Mononuclear cell (primary cell): ENCODE measurements around the gene ATPAF2. TPM values are rescaled to one million over a fixed set of nuclear protein-coding genes. Genes with fewer than 3 reads are reported as not detected.
"Not testable (repeated sequence)": the region's sequence is repeated elsewhere in the genome, so short reads cannot be mapped to it uniquely, and the experiment has no call there.

Source experiments
- H3K27me3 ChIP-seq: 2 replicates; pipeline ENCODE4 v1.6.0; 2011; ENCODE audit warnings: low read length, control low read depth; ENCODE audit not compliant: insufficient read depth
- H3K4me1 ChIP-seq: 2 replicates; pipeline ENCODE4 v1.5.1; 2011; ENCODE audit warnings: mild to moderate bottlenecking, low read length, control low read depth; ENCODE audit not compliant: insufficient read depth
- H3K4me3 ChIP-seq: 2 replicates; pipeline ENCODE4 v1.5.1; 2011; ENCODE audit warnings: mild to moderate bottlenecking, low read length, moderate library complexity
- H3K9me3 ChIP-seq: 2 replicates; pipeline ENCODE4 v1.5.1; 2011; ENCODE audit warnings: low read depth, mild to moderate bottlenecking, control low read depth, low read length
- total RNA-seq: library from RNA; depleted of rRNA; stranded (reverse); fragments of >200 nt; gene quantifications from one replicate; pipeline ENCODE4 v1.2.3, GENCODE V29; 2012

The ATPAF2 gene
- total RNA-seq, 1 donor: 19.9 TPM

DNA sequence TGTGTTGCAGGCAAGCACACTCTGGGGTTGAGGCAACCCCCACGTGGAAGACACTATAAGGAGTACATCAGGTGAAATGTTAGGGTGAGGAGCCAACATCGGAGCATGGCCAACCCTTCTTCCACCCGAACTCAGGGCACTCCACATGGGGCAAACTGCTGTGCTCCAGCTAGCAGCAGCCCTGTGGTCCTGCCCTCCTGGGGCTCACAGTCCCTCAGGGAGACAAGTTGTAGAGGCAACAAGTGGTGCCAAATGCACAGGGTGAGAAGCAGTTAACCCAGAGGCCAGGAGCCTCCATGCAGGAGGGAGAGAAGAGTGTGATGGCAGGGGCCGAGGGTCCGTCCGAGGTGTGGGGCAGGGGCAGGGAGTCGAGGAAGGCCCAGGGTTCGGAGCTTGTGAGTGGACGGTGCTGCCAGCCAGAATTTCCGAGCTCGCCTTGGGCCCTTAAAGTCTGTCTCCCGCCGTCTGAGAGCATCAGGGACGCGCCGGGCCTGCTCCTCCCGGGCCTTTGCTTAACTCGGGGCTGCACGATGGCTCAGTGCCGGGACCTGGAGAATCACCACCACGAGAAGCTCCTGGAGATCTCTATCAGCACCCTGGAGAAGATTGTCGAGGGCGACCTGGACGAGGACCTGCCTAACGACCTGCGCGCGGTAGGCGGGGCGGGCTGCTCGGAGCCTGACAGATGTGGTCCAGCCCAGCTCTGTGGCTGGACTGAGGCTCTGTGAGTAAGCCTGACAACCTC lies 32.3 kb downstream of the ATPAF2 start:
- no peaks in the 10 kb centered on the region for H3K4me1 ChIP-seq
- H3K27me3 ChIP-seq: no peaks in the 10 kb centered on the region
- H3K9me3 ChIP-seq: no peaks in the 10 kb centered on the region
- no peak overlapping the region for H3K4me3 ChIP-seq

DNA sequence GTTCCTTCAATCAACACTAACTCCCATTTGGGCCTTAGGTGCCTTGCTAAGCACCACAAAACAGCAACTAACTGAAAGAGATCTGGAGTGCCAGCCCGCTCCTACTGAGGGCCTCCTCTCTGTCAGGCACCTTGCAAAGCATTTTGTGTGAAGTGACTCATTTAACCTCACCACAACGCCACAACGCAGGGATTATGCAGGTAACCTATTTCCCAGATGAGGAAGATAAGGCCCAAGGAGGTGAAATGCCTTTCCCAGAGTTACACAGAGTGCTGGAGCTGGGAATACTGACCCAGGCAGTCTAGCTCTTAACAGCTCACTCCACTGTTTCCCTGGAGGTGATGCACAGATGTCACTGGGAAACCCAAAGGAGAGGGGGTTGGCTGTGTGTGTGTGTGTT lies 33.5 kb downstream of the ATPAF2 start:
- H3K27me3 ChIP-seq: no peaks in the 10 kb centered on the region
- H3K4me1 ChIP-seq: no peaks in the 10 kb centered on the region
- no peaks in the 10 kb centered on the region for H3K9me3 ChIP-seq
- no peak overlapping the region for H3K4me3 ChIP-seq

DNA sequence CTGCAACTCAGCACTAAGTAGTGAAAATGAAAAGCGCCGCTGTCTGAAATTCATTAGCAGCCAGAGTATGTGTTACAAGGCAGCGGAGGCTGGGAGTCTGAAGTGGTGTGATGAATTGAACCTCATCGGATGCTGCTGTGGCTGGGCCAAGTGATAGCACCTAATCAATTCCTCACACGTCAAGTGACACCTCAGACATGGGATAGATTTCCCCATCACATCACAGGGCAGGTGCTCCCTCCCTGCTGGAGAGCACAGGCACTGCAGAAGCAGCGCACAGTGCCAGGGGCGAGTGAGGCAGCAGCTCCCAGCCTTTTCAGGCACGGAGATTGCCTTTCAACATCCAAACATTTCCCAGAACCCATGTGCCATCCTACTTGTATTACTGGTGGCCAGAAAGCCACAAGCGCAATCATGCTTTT lies 34.1 kb downstream of the ATPAF2 start:
- Histone ChIP-seq H3K27me3 (no peaks in the 10 kb centered on the region), H3K9me3 (no peaks in the 10 kb centered on the region), H3K4me3 (no peak overlapping the region), H3K4me1 (no peaks in the 10 kb centered on the region)

DNA sequence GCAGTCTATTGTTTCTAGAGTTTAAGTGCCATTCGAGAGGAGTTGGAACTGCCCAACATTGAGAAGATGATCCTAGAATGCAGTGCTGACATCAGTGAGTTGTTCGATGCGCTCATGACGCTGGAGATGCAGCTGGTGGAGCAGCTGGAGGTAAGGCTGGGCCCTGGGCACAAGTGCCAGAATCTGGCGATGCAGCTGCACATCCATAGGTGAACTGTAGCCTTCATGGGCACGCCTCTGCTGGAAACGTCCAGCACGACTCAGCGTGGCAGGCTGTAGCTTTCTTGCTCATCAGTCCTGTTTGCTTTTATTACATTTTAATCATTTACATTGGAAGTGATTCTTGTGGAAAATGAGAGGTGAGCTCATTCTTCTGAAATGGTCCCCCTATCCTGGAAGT lies 34.6 kb downstream of the ATPAF2 start:
- H3K4me3 ChIP-seq: no peak overlapping the region

DNA sequence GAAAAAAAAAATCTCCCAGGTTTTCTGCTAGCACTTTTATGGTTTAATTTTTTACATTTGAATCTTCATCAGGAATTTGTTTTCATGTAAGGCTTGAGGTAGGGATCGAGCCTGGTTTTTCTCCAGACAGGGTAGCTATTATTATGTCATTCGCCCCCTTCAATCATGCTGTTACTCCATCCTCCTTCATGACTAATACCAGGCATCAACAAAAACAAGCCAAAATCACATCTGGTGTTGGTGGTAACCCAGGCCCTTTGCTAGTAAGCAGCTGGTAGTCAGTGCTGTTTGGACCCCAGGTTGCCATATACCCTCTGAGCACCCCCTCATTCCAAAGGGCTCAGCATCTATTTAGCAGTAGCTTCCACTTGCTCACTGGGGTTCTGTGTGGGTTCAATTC lies 36.8 kb downstream of the ATPAF2 start:
- H3K4me1 ChIP-seq: no peaks in the 10 kb centered on the region
- no peak overlapping the region for H3K4me3 ChIP-seq
- H3K9me3 ChIP-seq: no peaks in the 10 kb centered on the region
- H3K27me3 ChIP-seq: no peaks in the 10 kb centered on the region

More for the DNA sequence above, 34.6 kb downstream of the ATPAF2 start:
- H3K9me3 ChIP-seq: no peaks in the 10 kb centered on the region
- H3K4me1 ChIP-seq: no peaks in the 10 kb centered on the region
- H3K27me3 ChIP-seq: no peaks in the 10 kb centered on the region

DNA sequence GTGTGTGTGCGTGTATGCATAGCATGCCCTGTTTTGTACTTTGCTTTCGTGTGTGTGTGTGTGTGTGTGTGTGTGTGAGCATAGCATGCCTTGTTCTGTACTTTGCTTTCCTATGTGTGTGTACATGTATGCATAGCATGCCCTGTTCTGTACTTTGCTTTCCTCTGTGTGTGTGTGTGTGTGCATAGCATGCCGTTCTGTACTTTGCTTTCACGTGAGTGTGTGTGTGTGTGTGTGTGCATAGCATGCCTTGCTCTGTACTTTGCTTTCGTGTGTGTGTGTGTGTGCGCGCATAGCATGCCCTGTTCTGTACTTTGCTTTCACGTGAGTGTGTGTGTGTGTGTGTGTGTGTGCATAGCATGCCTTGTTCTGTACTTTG lies 38.9 kb downstream of the ATPAF2 start:
- no peaks in the 10 kb centered on the region for H3K27me3 ChIP-seq
- H3K9me3 ChIP-seq: no peaks in the 10 kb centered on the region
- no peak overlapping the region for H3K4me3 ChIP-seq
- no peaks in the 10 kb centered on the region for H3K4me1 ChIP-seq

DNA sequence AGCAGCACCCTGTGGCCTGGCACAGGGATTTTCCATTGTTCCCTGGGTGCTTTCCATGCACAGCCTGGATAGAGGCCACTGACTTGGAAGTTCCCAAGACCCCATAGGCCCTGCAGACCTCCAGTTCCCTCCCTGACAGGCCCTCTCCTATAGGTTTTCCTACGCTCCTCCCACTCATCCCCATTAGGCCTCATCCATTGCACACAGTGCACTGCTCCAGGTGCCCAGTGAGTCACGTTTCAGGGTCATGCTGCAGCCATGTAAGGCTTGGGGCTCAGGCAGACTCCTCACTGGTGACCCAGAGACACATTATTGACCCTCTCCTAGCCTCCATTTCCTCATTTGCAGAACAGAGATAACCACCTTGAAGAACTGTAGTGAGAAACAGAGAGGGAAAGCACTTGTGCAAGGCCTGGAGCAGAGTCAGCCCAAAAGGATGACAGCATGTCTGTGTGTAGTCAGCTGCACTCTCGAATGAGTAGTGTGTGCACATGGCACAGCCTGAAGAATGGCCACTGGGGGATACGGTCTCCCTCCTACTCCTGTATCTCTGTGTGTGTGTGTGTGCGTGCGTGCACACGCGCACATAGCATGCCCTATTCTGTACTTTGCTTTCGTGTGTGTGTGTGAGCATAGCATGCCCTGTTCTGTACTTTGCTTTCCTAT lies 39.5 kb downstream of the ATPAF2 start:
- no peaks in the 10 kb centered on the region for H3K27me3 ChIP-seq
- H3K9me3 ChIP-seq: no peaks in the 10 kb centered on the region
- H3K4me3 ChIP-seq: no peak overlapping the region
- no peaks in the 10 kb centered on the region for H3K4me1 ChIP-seq

DNA sequence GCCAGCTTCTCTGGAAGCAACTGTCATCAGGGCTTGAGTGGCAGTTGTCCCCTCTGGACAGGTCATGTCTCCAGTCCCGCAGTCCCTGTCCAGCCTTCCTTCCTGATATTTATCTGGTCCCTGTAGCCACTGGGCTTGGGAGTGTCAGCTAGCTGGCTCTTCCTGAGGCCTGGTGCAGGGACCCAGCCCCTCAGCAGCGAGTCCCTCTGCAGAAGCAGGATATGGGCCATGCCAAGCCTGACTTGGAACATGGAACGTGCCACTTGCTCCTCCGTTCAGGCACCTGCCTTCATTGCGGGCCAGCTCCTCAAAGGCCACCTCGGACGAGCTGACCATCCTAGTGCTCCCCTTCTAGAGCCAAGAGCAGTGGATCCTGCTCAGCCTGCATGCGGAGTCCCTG lies 40.0 kb downstream of the ATPAF2 start:
- Histone ChIP-seq H3K4me3 (no peak overlapping the region), H3K27me3 (no peaks in the 10 kb centered on the region), H3K4me1 (no peaks in the 10 kb centered on the region), H3K9me3 (no peaks in the 10 kb centered on the region)

DNA sequence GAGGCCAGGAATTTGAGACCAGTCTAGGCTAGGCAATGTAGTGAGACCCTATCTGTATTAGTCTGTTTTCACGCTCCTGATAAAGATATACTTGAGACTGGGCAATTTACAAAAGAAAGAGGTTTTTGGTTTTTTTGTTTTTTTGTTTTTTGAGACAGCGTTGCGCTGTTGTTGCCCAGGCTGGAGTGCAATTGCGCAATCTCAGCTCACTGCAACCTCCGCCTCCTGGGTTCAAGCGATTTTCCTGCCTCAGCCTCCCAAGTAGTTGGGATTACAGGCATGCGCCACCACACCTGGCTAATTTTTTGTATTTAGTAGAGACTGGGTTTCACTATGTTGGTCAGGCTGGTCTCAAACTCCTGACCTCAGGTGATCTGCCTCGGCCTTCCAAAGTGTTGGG lies 43.1 kb downstream of the ATPAF2 start:
- H3K27me3 ChIP-seq, H3K4me1 ChIP-seq, H3K9me3 ChIP-seq, H3K4me3 ChIP-seq: not testable (repeated sequence)

DNA sequence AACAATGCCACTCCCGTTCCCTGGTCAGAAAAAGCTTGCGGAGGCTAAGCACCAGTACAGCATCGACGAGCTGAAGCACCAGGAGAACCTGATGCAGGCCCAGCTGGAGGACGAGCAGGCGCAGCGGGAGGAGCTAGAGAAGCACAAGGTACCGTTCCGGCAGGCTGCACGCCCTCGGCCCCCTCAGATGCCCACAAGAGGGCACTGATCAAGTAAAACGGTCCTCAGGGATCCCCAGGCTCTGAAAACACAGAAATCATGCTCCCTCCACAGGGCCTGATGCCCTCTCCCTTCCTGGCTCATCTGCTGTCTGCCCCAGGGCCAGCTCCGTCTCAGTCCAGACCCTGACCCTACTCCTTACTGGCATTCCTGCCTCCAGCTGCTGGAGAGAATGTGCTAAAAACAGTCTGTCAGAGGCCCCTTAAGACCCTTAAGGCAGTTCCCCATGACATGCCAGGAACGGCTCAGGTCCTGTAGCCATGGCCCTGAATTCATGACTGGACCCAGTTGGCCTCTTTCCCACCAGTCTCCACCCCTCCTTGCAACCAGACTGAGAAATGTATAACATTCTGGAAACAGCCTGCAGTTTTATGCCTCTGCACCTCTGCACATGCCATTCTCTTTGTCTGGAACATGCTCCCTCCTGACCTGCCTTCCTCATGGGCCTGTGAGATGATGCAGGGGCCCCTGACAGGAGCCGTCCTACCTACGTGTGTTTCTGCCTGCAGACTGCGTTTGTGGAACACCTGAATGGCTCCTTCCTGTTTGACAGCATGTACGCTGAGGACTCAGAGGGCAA lies 44.5 kb downstream of the ATPAF2 start:
- no peak overlapping the region for H3K4me3 ChIP-seq
- H3K4me1 ChIP-seq: no peaks in the 10 kb centered on the region
- H3K27me3 ChIP-seq: no peaks in the 10 kb centered on the region
- no peaks in the 10 kb centered on the region for H3K9me3 ChIP-seq

DNA sequence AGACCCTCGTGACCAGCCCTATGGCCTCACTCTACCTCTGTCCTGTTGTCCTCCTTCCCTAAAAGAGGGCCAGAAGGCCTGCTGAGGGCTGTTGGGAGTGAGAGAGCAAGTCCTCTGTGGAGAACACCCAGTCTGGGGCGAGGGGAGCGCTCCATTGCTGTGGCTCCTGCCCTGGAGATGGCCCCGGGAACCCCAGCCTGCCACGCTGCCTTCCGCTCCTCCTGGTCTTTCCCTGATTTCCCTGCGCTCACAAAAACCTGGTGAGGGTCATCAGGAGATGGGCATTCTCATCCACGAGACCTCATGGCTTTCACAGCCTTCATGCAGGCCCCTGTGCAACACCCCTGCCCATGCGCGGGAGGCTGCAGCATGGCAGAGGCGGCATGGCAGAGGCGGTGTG lies 45.1 kb downstream of the ATPAF2 start:
- no peak overlapping the region for H3K4me3 ChIP-seq
- H3K9me3 ChIP-seq: no peaks in the 10 kb centered on the region
- H3K4me1 ChIP-seq: no peaks in the 10 kb centered on the region
- no peaks in the 10 kb centered on the region for H3K27me3 ChIP-seq

DNA sequence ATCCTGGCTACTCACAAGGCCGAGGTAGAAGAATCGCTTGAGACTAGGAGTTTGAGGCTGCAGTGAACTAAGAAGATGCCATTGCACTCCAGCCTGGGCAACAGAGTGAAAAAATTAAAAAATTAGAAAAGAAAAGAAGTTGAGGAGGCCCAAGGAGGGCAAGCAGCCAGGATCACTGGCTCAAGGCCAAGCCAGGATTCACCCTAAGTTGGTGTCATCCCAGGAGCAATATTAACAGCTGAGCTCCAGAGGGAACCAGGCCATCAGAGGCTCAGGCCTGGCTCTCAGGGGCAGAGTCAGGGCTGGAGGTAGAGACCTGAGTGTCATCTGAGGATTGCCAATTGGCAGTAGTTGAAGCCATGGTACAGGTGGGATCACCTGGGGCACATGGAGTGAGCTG lies 45.6 kb downstream of the ATPAF2 start:
- Histone ChIP-seq H3K27me3 (no peaks in the 10 kb centered on the region), H3K4me3 (no peak overlapping the region), H3K9me3 (no peaks in the 10 kb centered on the region), H3K4me1 (no peaks in the 10 kb centered on the region)

DNA sequence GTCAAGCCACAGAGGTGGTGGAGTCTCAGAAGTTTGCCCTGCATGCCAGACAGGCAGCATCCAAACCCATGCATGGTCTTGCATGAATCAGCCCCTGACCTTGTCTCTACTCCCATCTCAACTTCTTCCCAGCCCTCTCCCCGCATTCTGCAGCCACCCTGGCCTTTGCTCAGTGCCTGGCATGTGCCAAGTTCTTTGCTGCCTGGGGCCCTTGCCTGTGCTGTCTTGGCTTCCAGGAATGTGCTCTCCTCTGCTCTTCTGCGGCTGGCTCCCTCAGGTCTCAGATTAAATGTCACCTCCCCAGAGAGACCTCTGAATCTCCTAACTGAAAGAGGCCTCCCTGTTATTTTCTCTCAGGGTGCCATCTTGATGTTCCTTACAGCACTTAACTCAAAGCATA lies 48.7 kb downstream of the ATPAF2 start:
- H3K9me3 ChIP-seq: no peaks in the 10 kb centered on the region
- no peak overlapping the region for H3K4me3 ChIP-seq
- H3K27me3 ChIP-seq: no peaks in the 10 kb centered on the region
- H3K4me1 ChIP-seq: no peaks in the 10 kb centered on the region

DNA sequence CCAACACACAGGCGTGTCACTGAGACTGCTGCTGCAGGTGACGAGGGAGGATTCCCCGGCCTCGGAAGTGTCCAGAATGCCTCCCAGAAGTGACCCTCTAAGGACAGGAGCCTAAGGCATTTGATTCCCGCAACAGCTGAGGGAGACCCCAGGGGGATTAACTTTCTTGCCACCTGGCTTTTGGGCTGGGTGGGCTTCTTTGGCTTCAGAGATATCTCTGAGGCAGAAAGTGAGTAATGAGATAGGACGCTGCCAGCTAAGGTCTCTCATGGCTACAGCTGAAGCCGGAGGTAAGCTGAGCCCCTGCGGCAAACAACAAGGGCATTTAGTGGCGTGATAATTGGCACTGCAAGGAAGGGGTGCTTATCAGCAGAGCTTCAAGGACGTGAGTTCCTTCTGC lies 49.4 kb downstream of the ATPAF2 start:
- Histone ChIP-seq H3K27me3 (no peaks in the 10 kb centered on the region), H3K4me3 (no peak overlapping the region), H3K4me1 (no peaks in the 10 kb centered on the region), H3K9me3 (no peaks in the 10 kb centered on the region)

DNA sequence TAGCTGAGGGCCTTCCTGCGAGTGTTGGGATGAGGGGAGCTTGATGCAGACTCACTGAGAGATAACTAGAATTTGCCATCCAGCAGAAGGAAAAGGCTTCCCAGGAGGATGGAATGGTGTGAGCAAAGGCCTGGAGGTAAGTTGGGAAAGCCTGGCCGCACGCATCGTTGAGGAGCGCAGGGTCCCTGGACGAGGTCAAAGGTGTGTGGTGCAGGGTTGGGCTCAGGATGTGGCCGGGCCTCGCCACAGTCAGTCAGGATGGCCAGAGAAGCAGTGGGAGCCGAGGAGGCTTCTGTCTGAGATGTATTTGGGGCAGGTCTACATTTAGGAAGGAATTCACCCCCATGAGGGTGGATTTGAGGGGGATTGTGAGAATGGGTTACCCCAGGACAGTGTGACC lies 49.9 kb downstream of the ATPAF2 start:
- Histone ChIP-seq H3K4me1 (no peaks in the 10 kb centered on the region), H3K27me3 (no peaks in the 10 kb centered on the region), H3K4me3 (no peak overlapping the region), H3K9me3 (no peaks in the 10 kb centered on the region)
